GM12891 (cell line): ENCODE measurements around the gene SEMA3G.

Source experiments
- PAX5 ChIP-seq: IDR thresholded peaks from 2 replicates; pipeline ENCODE4 v1.6.1; 2011; ENCODE audit warnings: low read length, moderate library complexity, mild to moderate bottlenecking; ENCODE audit not compliant: insufficient read depth, severe bottlenecking
- POLR2A ChIP-seq: IDR thresholded peaks from 2 replicates; pipeline ENCODE4 v1.6.1; 2011; ENCODE audit warnings: low read depth, low read length, control low read depth
- POLR2AphosphoS5 ChIP-seq: IDR thresholded peaks from 2 replicates; pipeline ENCODE4 v1.6.1; 2011; ENCODE audit warnings: low read depth, low read length, control low read depth
- SPI1 ChIP-seq: IDR thresholded peaks from 2 replicates; pipeline ENCODE4 v1.6.1; 2011; ENCODE audit warnings: low read depth, low read length, control low read depth
- TAF1 ChIP-seq: IDR thresholded peaks from 2 replicates; pipeline ENCODE4 v1.6.1; 2011; ENCODE audit warnings: low read depth, low read length, control low read depth

- TF ChIP-seq POLR2A (no peak), POLR2AphosphoS5 (no peak), SPI1 (no peak), PAX5 (no peak), TAF1 (no peak)
These were observed 10.9 kb downstream of the SEMA3G start for GRCh38 chr3:52433996-52434479.
